Uterus (tissue), 4 donors: Measurements from ENCODE around the gene TUBG2. TPM values are rescaled to one million over a fixed set of nuclear protein-coding genes. Genes with fewer than 3 reads are reported as not detected.

Source experiments
- DNase-seq, 2 donors: peaks; one replicate each; pipeline ENCODE4 v3.0.0-alpha.2; 2019 to 2020
- H3K27ac ChIP-seq, 2 donors: fragments of 200-600 bp; sonication (generic); 1 replicate in 1 of 2; 2 replicates in 1 of 2; pipeline ENCODE4 v1.5.1; 2016 to 2018
- H3K27me3 ChIP-seq, 2 donors: fragments of 200-600 bp; sonication (generic); one replicate each; pipeline ENCODE4 v1.5.1; 2018 to 2019; ENCODE audit warnings: control low read depth in 1 of 2
- H3K36me3 ChIP-seq, 2 donors: fragments of 200-600 bp; sonication (generic); one replicate each; pipeline ENCODE4 v1.5.1; 2019; ENCODE audit warnings: control low read depth in 1 of 2
- H3K4me1 ChIP-seq, 2 donors: fragments of 200-600 bp; sonication (generic); one replicate each; pipeline ENCODE4 v1.5.1; 2018 to 2019; ENCODE audit warnings: control low read depth in 1 of 2
- H3K4me3 ChIP-seq, 2 donors: fragments of 200-600 bp; sonication (generic); 1 replicate in 1 of 2; 2 replicates in 1 of 2; pipeline ENCODE4 v1.5.1; 2018 to 2019; ENCODE audit warnings: mild to moderate bottlenecking in 1 of 2
- H3K9me3 ChIP-seq, 2 donors: fragments of 200-600 bp; sonication (generic); one replicate each; pipeline ENCODE4 v1.5.1; 2019; ENCODE audit warnings: control low read depth in 1 of 2
- CTCF ChIP-seq, 4 experiments: fragments of 200-600 bp in 2 of 4; fragments of 450-650 bp in 2 of 4; sonication (generic) in 2 of 4; IDR thresholded peaks; one replicate each; pipeline ENCODE4 v1.5.1; 2016 to 2019; ENCODE audit warnings: antibody characterized with exemption in 4 of 4, mild to moderate bottlenecking in 2 of 4, moderate library complexity in 1 of 4
- POLR2A ChIP-seq, 2 donors: fragments of 450-650 bp; IDR thresholded peaks; one replicate each; pipeline ENCODE4 v1.6.1; 2016; ENCODE audit warnings: antibody characterized with exemption in 2 of 2, mild to moderate bottlenecking in 1 of 2, moderate library complexity in 1 of 2
- intact Hi-C: fragments of 100-400 bp; cut with DNase I; formaldehyde crosslinking; loops from one replicate; pipeline ENCODE4 v1.15.1; 2023; ENCODE audit warnings: low total_unique reads
- total RNA-seq, 4 donors: library from RNA; depleted of rRNA in 3 of 4; stranded (reverse); fragments of >200 nt in 3 of 4; gene quantifications; one replicate each; pipeline versions ENCODE4 v1.1.0 to v1.2.4, GENCODE V29; 2014 to 2023
- donor health status: DM: yes; HTN: yes; CAD: no.

The TUBG2 gene
- total RNA-seq, 4 donors from 2014 or later: 9.7 to 60.7 (median 27.6) TPM

GRCh38 chr17:42679492-42680330 lies 20.6 kb downstream of the TUBG2 start:
- intact Hi-C loops: loop anchor here (10.0 kb wide), 1 partner anchor 105 kb away; the partner anchor contains the start of gene PSMC3IP

GRCh38 chr17:42680331-42680808 lies 21.3 kb downstream of the TUBG2 start:
- peak; percentile 66 to 73 for DNase-seq
- peaks cover 3 to 17% of the 10 kb centered on the region in 2 donors for H3K4me1 ChIP-seq
- H3K4me3 ChIP-seq: peak overlapping the region; percentile 55 to 91
- no peak for TF ChIP-seq CTCF (IDR thresholded peaks at IDR 0.05)
- TF ChIP-seq POLR2A (IDR thresholded peaks at IDR 0.05): peak in 1 of 2 donors; percentile 39
- H3K9me3 ChIP-seq: no peaks in the 10 kb centered on the region
- no peaks in the 10 kb centered on the region for H3K36me3 ChIP-seq
- peak overlapping the region; percentile 96 to 97 for H3K27ac ChIP-seq
- H3K27me3 ChIP-seq: no peaks in the 10 kb centered on the region
- intact Hi-C loops: no loop called here

More at GRCh38 chr17:42679492-42680330, 20.6 kb downstream of the TUBG2 start:
- DNase-seq: peak; percentile 63 to 82
- Histone ChIP-seq H3K36me3 (no peaks in the 10 kb centered on the region), H3K27me3 (no peaks in the 10 kb centered on the region), H3K4me1 (peaks cover 3 to 17% of the 10 kb centered on the region in 2 donors), H3K9me3 (no peaks in the 10 kb centered on the region), H3K27ac (peak overlapping the region; percentile 96 to 97), H3K4me3 (peak overlapping the region; percentile 55 to 91)
- TF ChIP-seq POLR2A (IDR thresholded peaks at IDR 0.05) (peak in 1 of 2 donors; percentile 57), CTCF (IDR thresholded peaks at IDR 0.05) (peak; percentile 77 to 96 (median 90))

GRCh38 chr17:42681976-42682721 lies 23.1 kb downstream of the TUBG2 start, which contains the start of gene CNTNAP1:
Gene CNTNAP1, plus strand, starts transcription at chr17:42682531. Its CDS starts 299 bp downstream, at chr17:42682830.
- intact Hi-C loops: no loop called here
- Histone ChIP-seq H3K36me3 (no peaks in the 10 kb centered on the region), H3K27me3 (no peaks in the 10 kb centered on the region), H3K27ac (peak within 1 kb of the TSS; percentile 96 to 97), H3K4me1 (peaks cover 3 to 17% of the 10 kb centered on the region in 2 donors), H3K4me3 (peak within 1 kb of the TSS; percentile 48 to 56), H3K9me3 (no peaks in the 10 kb centered on the region)
- DNase-seq: peak; percentile 67 to 80
- TF ChIP-seq POLR2A (IDR thresholded peaks at IDR 0.05): no peak
- TF ChIP-seq CTCF (IDR thresholded peaks at IDR 0.05): no peak

GRCh38 chr17:42682722-42683403 lies 23.8 kb downstream of the TUBG2 start:
- intact Hi-C loops: no loop called here
- DNase-seq: peak; percentile 72 to 74

More at GRCh38 chr17:42682722-42683403, 23.8 kb downstream of the TUBG2 start:
- Histone ChIP-seq H3K36me3 (no peaks in the 10 kb centered on the region), H3K4me3 (peak overlapping the region; percentile 48 to 56), H3K27me3 (no peaks in the 10 kb centered on the region), H3K9me3 (no peaks in the 10 kb centered on the region), H3K27ac (peak overlapping the region; percentile 96 to 97), H3K4me1 (peaks cover 3 to 17% of the 10 kb centered on the region in 2 donors)
- TF ChIP-seq POLR2A (IDR thresholded peaks at IDR 0.05) (no peak), CTCF (IDR thresholded peaks at IDR 0.05) (no peak)
